PC-3 (cell line): ENCODE measurements around the gene SCIMP.

Experiments
- CTCF ChIP-seq: fragments of 300-600 bp; sonication (generic); conservative IDR thresholded peaks from 2 replicates; pipeline ENCODE4 v1.5.1; 2017; ENCODE audit warnings: antibody characterized with exemption, low read depth, mild to moderate bottlenecking, low read length
- EZH2phosphoT487 ChIP-seq: fragments of 300-600 bp; sonication (generic); IDR thresholded peaks from 2 replicates; pipeline ENCODE4 v1.6.1; 2018; ENCODE audit warnings: mild to moderate bottlenecking, antibody characterized with exemption, low read length, borderline replicate concordance

DNA sequence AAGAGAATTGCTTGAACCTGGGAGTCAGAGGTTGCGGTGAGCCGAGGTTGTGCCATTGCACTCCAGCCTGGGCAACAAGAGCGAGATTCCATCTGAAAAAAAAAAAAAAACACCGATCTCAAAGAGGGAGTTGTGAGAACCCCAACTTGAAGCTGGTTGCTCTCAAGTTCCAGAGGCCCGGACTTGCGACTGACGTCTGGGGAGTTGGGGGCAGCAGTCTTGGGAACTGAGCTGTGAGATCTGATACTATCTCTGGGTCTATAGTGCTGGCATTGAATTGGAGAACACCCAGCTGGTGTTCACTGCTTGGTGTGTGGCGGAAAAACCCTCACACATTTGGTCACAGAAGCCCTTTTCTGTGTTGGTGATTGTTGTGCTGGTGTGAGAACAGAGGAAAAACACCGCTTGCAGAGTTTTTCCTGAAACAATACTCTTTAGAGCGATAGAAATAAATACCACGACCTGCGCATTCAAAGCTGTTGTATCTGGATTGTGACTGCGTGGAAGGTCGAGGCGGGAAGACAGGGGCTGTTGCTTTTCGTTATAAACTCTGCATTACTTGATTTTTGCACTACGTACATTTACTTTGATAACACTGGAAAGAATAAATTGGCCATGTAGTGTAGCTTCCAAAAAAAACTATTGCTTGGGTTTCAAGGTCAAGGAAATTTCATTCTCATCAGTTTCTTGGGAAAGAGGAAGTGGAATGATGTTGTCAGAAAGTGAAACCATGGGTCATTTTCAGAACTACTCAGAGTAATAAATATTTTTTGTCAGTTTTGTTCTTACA is 8.8 kb downstream of the SCIMP start:
- TF ChIP-seq EZH2phosphoT487, result no peak
- TF ChIP-seq CTCF, result no peak
